OCI-LY1 (cell line): ENCODE data around the gene DCLK1.

Source experiments
- H2AFZ ChIP-seq: fragments of 200-600 bp; sonication (generic), shearing (Covaris generic); 2 replicates; pipeline ENCODE4 v1.6.0; 2014; ENCODE audit warnings: antibody characterized with exemption, mild to moderate bottlenecking, low read length
- H3F3A ChIP-seq: fragments of 200-600 bp; sonication (generic), shearing (Covaris generic); 2 replicates; pipeline ENCODE4 v1.6.0; 2014; ENCODE audit warnings: mild to moderate bottlenecking, antibody characterized with exemption, low read length, moderate library complexity; ENCODE audit not compliant: insufficient read depth
- H3K27ac ChIP-seq: fragments of 200-600 bp; sonication (generic); 2 replicates; pipeline ENCODE4 v1.5.1; 2014; ENCODE audit warnings: low read length, mixed run types, mild to moderate bottlenecking, low read depth; ENCODE audit not compliant: poor library complexity, severe bottlenecking
- H3K27me3 ChIP-seq: fragments of 200-600 bp; sonication (generic); 2 replicates; pipeline ENCODE4 v1.6.0; 2014; ENCODE audit warnings: antibody characterized with exemption, mild to moderate bottlenecking, low read length, moderate library complexity; ENCODE audit not compliant: insufficient read depth
- H3K36me3 ChIP-seq: fragments of 200-600 bp; sonication (generic); 2 replicates; pipeline ENCODE4 v1.6.1; 2014; ENCODE audit warnings: mild to moderate bottlenecking, antibody characterized with exemption, low read length, moderate library complexity, mixed read lengths; ENCODE audit not compliant: insufficient read depth
- H3K4me1 ChIP-seq: fragments of 200-600 bp; sonication (generic); 2 replicates; pipeline ENCODE4 v1.5.1; 2014; ENCODE audit warnings: mild to moderate bottlenecking, low read length, moderate library complexity; ENCODE audit not compliant: insufficient read depth, severe bottlenecking
- H3K4me2 ChIP-seq: fragments of 200-600 bp; sonication (generic), shearing (Covaris generic); 2 replicates; pipeline ENCODE4 v1.6.1; 2014; ENCODE audit warnings: low read length
- H3K4me3 ChIP-seq: fragments of 200-600 bp; sonication (generic); 2 replicates; pipeline ENCODE4 v1.5.1; 2014; ENCODE audit warnings: low read length, low read depth, mild to moderate bottlenecking, mixed read lengths; ENCODE audit not compliant: poor library complexity, severe bottlenecking
- H3K79me2 ChIP-seq: fragments of 200-600 bp; shearing (Covaris generic); 2 replicates; pipeline ENCODE4 v1.6.1; 2016; ENCODE audit warnings: mixed run types, low read length, mixed read lengths; ENCODE audit not compliant: insufficient read depth
- H3K9ac ChIP-seq: fragments of 200-600 bp; sonication (generic), shearing (Covaris generic); 2 replicates; pipeline ENCODE4 v1.6.1; 2014; ENCODE audit warnings: mild to moderate bottlenecking, low read length, mixed read lengths
- H3K9me2 ChIP-seq: fragments of 200-600 bp; sonication (generic), shearing (Covaris generic); 2 replicates; pipeline ENCODE4 v1.6.1; 2014; ENCODE audit warnings: low read depth, mild to moderate bottlenecking, low read length, mixed read lengths
- H3K9me3 ChIP-seq: fragments of 200-600 bp; shearing (Covaris generic); 2 replicates; pipeline ENCODE4 v1.6.1; 2014; ENCODE audit warnings: low read length, mixed read lengths
- H4K20me1 ChIP-seq: fragments of 200-600 bp; sonication (generic), shearing (Covaris generic); 2 replicates; pipeline ENCODE4 v1.6.0; 2016; ENCODE audit warnings: mild to moderate bottlenecking, low read length; ENCODE audit not compliant: insufficient read depth
- CTCF ChIP-seq: fragments of 200-600 bp; sonication (generic), shearing (Covaris generic); IDR thresholded peaks from 2 replicates; pipeline ENCODE4 v1.5.1; 2017; ENCODE audit warnings: mild to moderate bottlenecking, antibody characterized with exemption, low read length, moderate library complexity, mixed read lengths
- EZH2 ChIP-seq: fragments of 200-600 bp; sonication (generic), shearing (Covaris generic); IDR thresholded peaks from 2 replicates; pipeline ENCODE4 v1.8.0; 2017; ENCODE audit warnings: borderline replicate concordance, mixed run types, mild to moderate bottlenecking, antibody characterized with exemption, low read length, moderate library complexity, mixed read lengths

DCLK1 gene

GRCh38 chr13:35771898-35772297 lies 359.3 kb downstream of the DCLK1 start:
- Histone ChIP-seq H3K9me2 (no peaks in the 10 kb centered on the region), H3K27me3 (no peaks in the 10 kb centered on the region), H4K20me1 (no peaks in the 10 kb centered on the region), H3K9me3 (no peaks in the 10 kb centered on the region), H3K9ac (no peak overlapping the region), H3K4me2 (no peak overlapping the region), H3K4me1 (no peaks in the 10 kb centered on the region), H3K27ac (no peak overlapping the region), H3K4me3 (no peak overlapping the region), H3F3A (no peaks in the 10 kb centered on the region), H2AFZ (no peak overlapping the region), H3K79me2 (no peaks in the 10 kb centered on the region), H3K36me3 (no peaks in the 10 kb centered on the region)
- TF ChIP-seq EZH2 = no peak
- no peak for TF ChIP-seq CTCF

- H3K9me2 ChIP-seq = no peaks in the 10 kb centered on the region
- no peak for TF ChIP-seq CTCF
- TF ChIP-seq EZH2 = no peak
- no peaks in the 10 kb centered on the region for H3K9me3 ChIP-seq
- no peak overlapping the region for H3K4me3 ChIP-seq
- no peaks in the 10 kb centered on the region for H3K79me2 ChIP-seq
- no peaks in the 10 kb centered on the region for H4K20me1 ChIP-seq
- H3K4me2 ChIP-seq = no peak overlapping the region
- H3K9ac ChIP-seq = no peak overlapping the region
- no peaks in the 10 kb centered on the region for H3F3A ChIP-seq
- no peaks in the 10 kb centered on the region for H3K4me1 ChIP-seq
- H3K27ac ChIP-seq = no peak overlapping the region
- no peaks in the 10 kb centered on the region for H3K27me3 ChIP-seq
- no peak overlapping the region for H2AFZ ChIP-seq
- no peaks in the 10 kb centered on the region for H3K36me3 ChIP-seq
Measured at GRCh38 chr13:35770756-35771297, 360.4 kb downstream of the DCLK1 start.

DNA sequence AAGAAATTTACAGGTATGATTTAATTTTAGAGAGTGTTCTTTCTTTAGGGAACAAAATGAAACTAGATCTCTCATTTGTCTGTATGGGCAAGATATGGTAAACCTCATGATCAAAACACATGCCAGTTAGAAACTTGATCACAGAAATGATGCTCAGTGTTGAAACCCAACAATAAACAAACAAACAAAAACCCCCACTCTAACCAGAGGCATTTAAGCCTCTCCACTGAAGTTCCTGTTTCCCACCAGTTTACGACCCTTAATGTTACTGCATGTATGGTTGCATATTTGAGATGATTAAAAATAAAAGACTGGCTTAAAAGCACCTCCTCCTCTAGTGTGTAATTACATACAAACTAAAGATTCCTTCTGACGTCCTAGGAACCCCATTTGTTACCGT lies 361.4 kb downstream of the DCLK1 start:
- Histone ChIP-seq H3K9ac (no peak overlapping the region), H3K4me3 (no peak overlapping the region), H3K79me2 (no peaks in the 10 kb centered on the region), H4K20me1 (no peaks in the 10 kb centered on the region), H3K27ac (no peak overlapping the region), H3K4me1 (no peaks in the 10 kb centered on the region), H3K36me3 (no peaks in the 10 kb centered on the region), H3K9me2 (no peaks in the 10 kb centered on the region), H2AFZ (no peak overlapping the region), H3K4me2 (no peak overlapping the region), H3K9me3 (no peaks in the 10 kb centered on the region), H3K27me3 (no peaks in the 10 kb centered on the region), H3F3A (no peaks in the 10 kb centered on the region)
- TF ChIP-seq EZH2 = no peak
- TF ChIP-seq CTCF = no peak
